ENCODE measurements around the gene RELB. TPM values are rescaled to one million over a fixed set of nuclear protein-coding genes. Genes with fewer than 3 reads are reported as not detected.

The RELB gene
- total and polyA plus RNA-seq, 9 of the 15 experiments (the other 6 are each of a cell fraction or from before 2014, with no cell fraction given) = 0.15 to 1.1 (median 0.28) TPM; not detected in 2

GRCh38 chr19:44973982-44974735 is 27.1 kb upstream of the RELB start (continued):
- TF ChIP-seq BCOR (IDR thresholded peaks at IDR 0.05) = no peak
- no peak for TF ChIP-seq THAP7 (CRISPR knock-in tag; IDR thresholded peaks at IDR 0.05)
- TF ChIP-seq SUPT5H (IDR thresholded peaks at IDR 0.05) = no peak
- TF ChIP-seq HINFP (tag; conservative IDR thresholded peaks at IDR 0.05; ENCODE audit: low read depth) = no peak
- no peak for TF ChIP-seq FOXP1 (CRISPR knock-in tag; IDR thresholded peaks at IDR 0.05)
- no peak for TF ChIP-seq NR2F6 (CRISPR knock-in tag; IDR thresholded peaks at IDR 0.05)
- no peak for TF ChIP-seq ZNF586 (CRISPR knock-in tag; conservative IDR thresholded peaks at IDR 0.05)
- TF ChIP-seq EWSR1 (IDR thresholded peaks at IDR 0.05; ENCODE audit: borderline replicate concordance, low read depth, partially characterized antibody) = no peak

GRCh38 chr19:44974857-44975256 is 26.4 kb upstream of the RELB start:
- Histone ChIP-seq H3K27me3 (ENCODE audit: control insufficient read depth in 2 of 2, insufficient read depth in 2 of 2, low read length in 2 of 2) (no peaks in the 10 kb centered on the region), H4K20me1 (replicated peaks; ENCODE audit: control insufficient read depth, insufficient read depth, low read length) (no peaks in the 10 kb centered on the region), H3K4me3 (no peak overlapping the region), H3K9me3 (replicated peaks; ENCODE audit: control insufficient read depth, insufficient read depth, low read depth, low read length) (no peaks in the 10 kb centered on the region), H3K27ac (ENCODE audit: extremely low read depth, low read depth, low read length) (no peak overlapping the region), H3K9me1 (ENCODE audit: control insufficient read depth, insufficient read depth, low read length) (no peaks in the 10 kb centered on the region), H3K79me2 (ENCODE audit: control insufficient read depth, insufficient read depth, low read length) (no peaks in the 10 kb centered on the region), H3K4me2 (ENCODE audit: insufficient read depth, low read length) (no peak overlapping the region), H3K36me3 (ENCODE audit: control insufficient read depth, insufficient read depth, low read length) (peaks cover 70% of the 10 kb centered on the region), H3K4me1 (replicated peaks in 1 of 2; ENCODE audit: control insufficient read depth in 2 of 2, insufficient read depth in 2 of 2, low read length in 2 of 2) (peaks cover 0 to 5% of the 10 kb centered on the region in 2 experiments; a peak in 1 of 5 replicates), H2AFZ (ENCODE audit: low read depth, low read length) (no peak overlapping the region), H3K9ac (ENCODE audit: insufficient read depth in 1 of 2, low read depth in 2 of 2, low read length in 2 of 2) (0 out of 4 replicates have a peak overlapping the region, but pooled peaks of 1 of the 2 experiments have one; percentile 29)
- CTCF ChIA-PET (ENCODE audit: low intra/inter-chr PET ratio) = no interaction called here
- TF ChIP-seq RBM25 (IDR thresholded peaks at IDR 0.05; ENCODE audit: low read depth, low read length, severe bottlenecking) (peak; percentile 14), ZFP36 (IDR thresholded peaks at IDR 0.05; ENCODE audit: low read depth, low read length, partially characterized antibody) (peak; percentile 89), YBX1 (IDR thresholded peaks at IDR 0.05) (no peak)
- POLR2A ChIA-PET = interaction anchor here (0.6 to 1.2 kb wide), 3 partner anchors 9 to 343 kb away, joined by 3 to 5 read pairs (median 3); no protein-coding TSS in a partner anchor
- WGBS (ENCODE audit: insufficient coverage, low coverage, missing lambda C conversion rate) = 92% methylated on average over 5 of the region's 5 CpGs
- intact Hi-C loops (cut with micrococcal nuclease) = no loop called here
- in situ Hi-C loops (cut with MboI) = no loop called here
- DNase-seq (ENCODE audit: extremely low read depth in 1 of 4, low spot score in 3 of 4) (no peak), FAIRE-seq (no peak), ATAC-seq (no peak)
- no TSS peak for BruUV-seq (replicated peaks)

Measured in K562 (cell line).